ENCODE data around the gene ZNF74. TPM values are rescaled to one million over a fixed set of nuclear protein-coding genes. Genes with fewer than 3 reads are reported as not detected.

ZNF74 gene
- total RNA-seq, 1 experiment from 2014 or later: 11.1 TPM

- TF ChIP-seq, protein P1, sequence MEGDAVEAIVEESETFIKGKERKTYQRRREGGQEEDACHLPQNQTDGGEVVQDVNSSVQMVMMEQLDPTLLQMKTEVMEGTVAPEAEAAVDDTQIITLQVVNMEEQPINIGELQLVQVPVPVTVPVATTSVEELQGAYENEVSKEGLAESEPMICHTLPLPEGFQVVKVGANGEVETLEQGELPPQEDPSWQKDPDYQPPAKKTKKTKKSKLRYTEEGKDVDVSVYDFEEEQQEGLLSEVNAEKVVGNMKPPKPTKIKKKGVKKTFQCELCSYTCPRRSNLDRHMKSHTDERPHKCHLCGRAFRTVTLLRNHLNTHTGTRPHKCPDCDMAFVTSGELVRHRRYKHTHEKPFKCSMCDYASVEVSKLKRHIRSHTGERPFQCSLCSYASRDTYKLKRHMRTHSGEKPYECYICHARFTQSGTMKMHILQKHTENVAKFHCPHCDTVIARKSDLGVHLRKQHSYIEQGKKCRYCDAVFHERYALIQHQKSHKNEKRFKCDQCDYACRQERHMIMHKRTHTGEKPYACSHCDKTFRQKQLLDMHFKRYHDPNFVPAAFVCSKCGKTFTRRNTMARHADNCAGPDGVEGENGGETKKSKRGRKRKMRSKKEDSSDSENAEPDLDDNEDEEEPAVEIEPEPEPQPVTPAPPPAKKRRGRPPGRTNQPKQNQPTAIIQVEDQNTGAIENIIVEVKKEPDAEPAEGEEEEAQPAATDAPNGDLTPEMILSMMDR (IDR thresholded peaks at IDR 0.05; ENCODE audit: unreplicated experiment): no peak
- Mint-ChIP-seq H3K27me3 (ENCODE audit: unreplicated experiment) (peaks cover 28% of the 10 kb centered on the region), H3K9me3 (ENCODE audit: low read depth, unreplicated experiment) (no peaks in the 10 kb centered on the region), H3K27ac (ENCODE audit: unreplicated experiment) (no peak overlapping the region), H3K4me3 (ENCODE audit: low read depth, unreplicated experiment) (no peak overlapping the region), H3K4me1 (ENCODE audit: low read depth, unreplicated experiment) (peaks cover 7% of the 10 kb centered on the region), H3K36me3 (ENCODE audit: insufficient read depth, unreplicated experiment) (no peaks in the 10 kb centered on the region)
- intact Hi-C loops (cut with micrococcal nuclease; ENCODE audit: unreplicated experiment): no loop called here
- DNase-seq: no peak
- CTCF ChIA-PET: no interaction called here
- no TSS peak for BruUV-seq (replicated peaks)
Observed at GRCh38 chr22:20424932-20425565, 31.1 kb downstream of the ZNF74 start.

DNA sequence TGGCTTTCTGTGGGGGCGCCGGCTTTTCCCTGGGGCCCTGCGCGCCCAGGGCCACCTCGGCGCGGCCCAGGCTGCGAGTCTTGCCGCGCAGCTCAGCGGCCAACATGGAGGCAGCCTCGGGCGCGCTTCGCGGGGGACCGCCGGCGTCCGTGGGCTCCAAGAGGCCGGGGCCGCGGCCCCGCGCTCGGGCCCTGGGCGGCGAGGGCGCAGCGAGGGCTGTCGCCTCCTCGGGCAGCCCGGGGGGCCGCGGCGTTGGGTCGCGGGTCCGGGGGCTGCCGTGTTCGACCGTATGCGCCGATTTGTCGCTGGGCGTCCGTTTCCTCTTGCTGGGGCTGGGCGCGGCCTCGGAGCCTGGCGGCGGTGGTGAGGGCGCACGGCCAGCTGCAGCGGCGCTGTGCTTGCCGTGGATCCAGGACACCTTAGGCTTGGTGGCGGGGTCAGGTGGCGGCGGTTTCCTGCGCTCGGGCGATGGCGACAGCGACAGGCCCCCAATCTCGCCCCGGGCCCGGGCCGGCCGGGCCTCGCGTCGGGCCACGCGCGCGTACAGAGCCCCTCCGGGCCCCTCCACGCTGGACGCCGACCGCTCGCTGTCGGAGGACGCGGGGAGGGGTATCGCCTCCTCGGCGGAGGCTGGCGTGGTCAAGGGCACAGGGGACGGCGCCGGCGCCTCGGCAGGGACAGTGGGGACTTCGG is 31.8 kb downstream of the ZNF74 start:
- DNase-seq: no peak
- peaks cover 28% of the 10 kb centered on the region for H3K27me3 Mint-ChIP-seq (ENCODE audit: unreplicated experiment)
- H3K9me3 Mint-ChIP-seq (ENCODE audit: low read depth, unreplicated experiment): no peaks in the 10 kb centered on the region
- TF ChIP-seq, protein P1 (IDR thresholded peaks at IDR 0.05; ENCODE audit: unreplicated experiment): no peak
- H3K4me3 Mint-ChIP-seq (ENCODE audit: low read depth, unreplicated experiment): no peak overlapping the region
- peaks cover 7% of the 10 kb centered on the region for H3K4me1 Mint-ChIP-seq (ENCODE audit: low read depth, unreplicated experiment)
- no peak overlapping the region for H3K27ac Mint-ChIP-seq (ENCODE audit: unreplicated experiment)
- CTCF ChIA-PET: no interaction called here
- BruUV-seq (replicated peaks): no TSS peak
- intact Hi-C loops (cut with micrococcal nuclease; ENCODE audit: unreplicated experiment): no loop called here
- peaks cover 2% of the 10 kb centered on the region for H3K36me3 Mint-ChIP-seq (ENCODE audit: insufficient read depth, unreplicated experiment)

DNA sequence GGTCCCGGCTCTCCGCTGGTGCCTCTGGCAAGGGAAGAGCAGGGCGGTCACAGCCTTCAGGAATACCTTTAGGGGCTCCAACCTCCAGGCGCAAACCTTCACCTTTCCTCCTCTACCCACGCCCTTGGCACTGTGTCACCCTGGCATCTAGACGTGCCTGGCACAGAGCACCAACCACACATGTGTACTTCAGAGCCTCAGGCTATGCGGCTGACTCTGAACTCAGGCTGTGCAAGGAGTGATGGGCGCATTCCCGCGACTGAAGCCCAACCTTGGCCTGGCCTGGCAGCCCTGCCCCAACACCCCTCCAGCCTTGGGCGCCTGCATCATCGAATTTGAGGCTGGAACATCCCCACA is 32.3 kb downstream of the ZNF74 start:
- H3K4me3 Mint-ChIP-seq (ENCODE audit: low read depth, unreplicated experiment): no peak overlapping the region
- intact Hi-C loops (cut with micrococcal nuclease; ENCODE audit: unreplicated experiment): no loop called here

GRCh38 chr22:20427104-20427944 is 33.4 kb downstream of the ZNF74 start:
- Mint-ChIP-seq H3K27me3 (ENCODE audit: unreplicated experiment) (peaks cover 34% of the 10 kb centered on the region), H3K9me3 (ENCODE audit: low read depth, unreplicated experiment) (no peaks in the 10 kb centered on the region), H3K4me1 (ENCODE audit: low read depth, unreplicated experiment) (peaks cover 7% of the 10 kb centered on the region), H3K27ac (ENCODE audit: unreplicated experiment) (no peak overlapping the region), H3K4me3 (ENCODE audit: low read depth, unreplicated experiment) (no peak overlapping the region), H3K36me3 (ENCODE audit: insufficient read depth, unreplicated experiment) (peaks cover 4% of the 10 kb centered on the region)
- intact Hi-C loops (cut with micrococcal nuclease; ENCODE audit: unreplicated experiment): no loop called here
- DNase-seq: no peak
- TF ChIP-seq, protein P1 (IDR thresholded peaks at IDR 0.05; ENCODE audit: unreplicated experiment): no peak
- CTCF ChIA-PET: no interaction called here
- BruUV-seq (replicated peaks): no TSS peak

More for the DNA sequence above, 32.3 kb downstream of the ZNF74 start:
- CTCF ChIA-PET: no interaction called here
- H3K36me3 Mint-ChIP-seq (ENCODE audit: insufficient read depth, unreplicated experiment): peaks cover 4% of the 10 kb centered on the region
- DNase-seq: no peak
- H3K9me3 Mint-ChIP-seq (ENCODE audit: low read depth, unreplicated experiment): no peaks in the 10 kb centered on the region
- H3K27ac Mint-ChIP-seq (ENCODE audit: unreplicated experiment): no peak overlapping the region
- peaks cover 28% of the 10 kb centered on the region for H3K27me3 Mint-ChIP-seq (ENCODE audit: unreplicated experiment)
- no TSS peak for BruUV-seq (replicated peaks)
- TF ChIP-seq, protein P1 (IDR thresholded peaks at IDR 0.05; ENCODE audit: unreplicated experiment): no peak
- peaks cover 7% of the 10 kb centered on the region for H3K4me1 Mint-ChIP-seq (ENCODE audit: low read depth, unreplicated experiment)
